Activated B cell treated with CpG ODN at 0.5 μM for 24 hours (primary cell): Measurements from ENCODE around the gene ITSN1. TPM values are rescaled to one million over a fixed set of nuclear protein-coding genes. Genes with fewer than 3 reads are reported as not detected.

Experiments used
- ATAC-seq: fragments of 200-7000 bp; cut with Tn5 transposase; one replicate; pipeline ENCODE4 v1.10.0; 2021; ENCODE audit warnings: low read depth, mild to moderate bottlenecking, moderate library complexity
- CTCF ChIA-PET: fragments of 350-600 bp; sonication (Branson Sonifier 250); formaldehyde crosslinking; loops from one replicate; lab custom pipeline; 2021; ENCODE audit warnings: antibody characterized with exemption; lab: Charles Lee
- POLR2A ChIA-PET: fragments of 350-600 bp; sonication (Branson Sonifier 250); formaldehyde crosslinking; loops from one replicate; lab custom pipeline; 2021; ENCODE audit warnings: antibody characterized with exemption; lab: Charles Lee
- DNase-seq: peaks from one replicate; pipeline ENCODE4 v3.0.0; 2022
- H3K27ac Mint-ChIP-seq: one replicate; pipeline ENCODE4 v1.8.0; 2020; ENCODE audit warnings: mixed read lengths
- H3K27me3 Mint-ChIP-seq: one replicate; pipeline ENCODE4 v1.8.0; 2021; ENCODE audit warnings: mixed read lengths
- H3K36me3 Mint-ChIP-seq: one replicate; pipeline ENCODE4 v1.8.0; 2021; ENCODE audit warnings: low read depth, mixed read lengths
- H3K4me1 Mint-ChIP-seq: one replicate; pipeline ENCODE4 v1.8.0; 2021; ENCODE audit warnings: mixed read lengths
- H3K4me3 Mint-ChIP-seq: one replicate; pipeline ENCODE4 v1.8.0; 2020; ENCODE audit warnings: mild to moderate bottlenecking, mixed read lengths
- H3K9me3 Mint-ChIP-seq: one replicate; pipeline ENCODE4 v1.8.0; 2020; ENCODE audit warnings: mixed read lengths
- CTCF ChIP-seq: fragments of 200-600 bp; IDR thresholded peaks from one replicate; pipeline ENCODE4 v1.8.0; 2022; ENCODE audit warnings: antibody characterized with exemption, mild to moderate bottlenecking
- intact Hi-C: fragments of 100-400 bp; cut with micrococcal nuclease; formaldehyde crosslinking; loops from one replicate; pipeline ENCODE4 v1.15.1; 2024
- total RNA-seq: library from RNA; stranded (reverse); gene quantifications from 2 replicates; pipeline ENCODE4 v1.2.3, GENCODE V29; 2022

Gene ITSN1
- total RNA-seq, 1 donor from 2014 or later, result 2.9 TPM

DNA sequence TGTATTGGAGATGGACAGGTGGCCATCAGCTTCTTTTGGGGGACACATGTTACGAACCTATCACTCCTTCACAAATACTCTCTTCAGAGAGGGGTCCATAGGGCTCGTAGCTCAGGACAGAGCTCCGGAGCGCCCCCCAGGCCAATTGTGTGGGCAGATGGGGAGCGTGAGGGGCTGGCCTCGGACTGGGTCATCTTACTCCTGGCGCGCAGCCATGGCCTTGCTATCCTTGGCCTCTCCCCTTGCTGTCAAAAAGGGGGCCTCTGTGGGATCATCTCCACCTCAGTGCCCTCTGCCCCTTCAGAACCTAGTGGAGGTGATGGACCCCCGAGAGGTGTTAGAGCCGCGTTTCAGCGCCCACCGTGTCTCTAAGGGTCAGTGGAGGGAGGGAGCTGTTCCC is 238.3 kb downstream of the ITSN1 start:
- no peaks in the 10 kb centered on the region for H3K4me1 Mint-ChIP-seq
- no peaks in the 10 kb centered on the region for H3K9me3 Mint-ChIP-seq
- CTCF ChIA-PET, result no interaction called here

GRCh38 chr21:33881689-33882440 is 239.6 kb downstream of the ITSN1 start:
- no peak overlapping the region for H3K27ac Mint-ChIP-seq
- POLR2A ChIA-PET, result no interaction called here
- H3K9me3 Mint-ChIP-seq, result no peaks in the 10 kb centered on the region
- no peak for TF ChIP-seq CTCF
- no peaks in the 10 kb centered on the region for H3K36me3 Mint-ChIP-seq
- intact Hi-C loops, result no loop called here
- H3K27me3 Mint-ChIP-seq, result peaks cover 7% of the 10 kb centered on the region
- no peaks in the 10 kb centered on the region for H3K4me1 Mint-ChIP-seq
- no peak for DNase-seq
- CTCF ChIA-PET, result no interaction called here
- no peak for ATAC-seq
- H3K4me3 Mint-ChIP-seq, result no peak overlapping the region

More for the DNA sequence above, 238.3 kb downstream of the ITSN1 start:
- Mint-ChIP-seq H3K27me3 (peaks cover 11% of the 10 kb centered on the region), H3K36me3 (no peaks in the 10 kb centered on the region), H3K27ac (no peak overlapping the region), H3K4me3 (no peak overlapping the region)
- ATAC-seq, result no peak
- POLR2A ChIA-PET, result no interaction called here
- TF ChIP-seq CTCF, result no peak
- no peak for DNase-seq
- intact Hi-C loops, result no loop called here

GRCh38 chr21:33883118-33883517 is 240.8 kb downstream of the ITSN1 start:
- CTCF ChIA-PET, result no interaction called here

DNA sequence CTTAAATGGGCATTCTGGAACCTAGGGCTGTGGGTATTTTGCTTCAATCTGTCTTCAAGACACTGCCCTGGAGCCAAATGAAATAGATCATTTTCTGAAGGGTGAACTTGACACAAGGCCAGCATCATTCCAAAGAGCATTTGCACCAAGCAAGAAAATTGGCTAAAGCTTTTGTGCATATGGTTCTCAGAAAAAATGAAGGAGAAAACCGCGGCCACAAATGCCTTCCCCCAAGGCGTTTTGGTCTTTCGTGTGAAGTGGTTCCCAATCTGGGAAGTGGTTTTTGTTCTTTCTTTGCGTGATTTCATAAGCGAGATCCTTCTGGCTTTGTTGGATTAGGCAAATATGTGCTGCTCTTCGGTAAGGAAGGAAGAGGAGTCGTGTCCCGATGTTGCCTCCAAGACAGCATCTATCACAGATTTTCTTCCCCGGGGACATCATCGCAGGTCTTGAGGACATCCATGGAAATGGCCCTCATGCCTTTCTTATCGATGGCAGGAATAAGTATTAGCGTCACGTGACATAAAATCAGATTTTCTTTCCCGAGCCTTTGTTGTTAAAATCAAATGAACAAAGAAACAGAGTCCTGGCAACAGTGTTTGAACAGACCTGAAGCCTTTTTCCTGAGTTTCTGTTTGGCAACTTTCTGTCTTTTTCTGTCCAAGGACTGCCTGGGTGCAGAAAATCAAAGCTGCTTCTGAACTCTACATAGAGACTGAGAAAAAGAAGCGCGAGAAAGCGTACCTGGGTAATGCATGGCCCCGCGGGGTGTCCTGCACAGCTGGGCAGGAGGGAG is 242.3 kb downstream of the ITSN1 start:
- no peaks in the 10 kb centered on the region for H3K36me3 Mint-ChIP-seq
- intact Hi-C loops, result no loop called here
- no peak overlapping the region for H3K4me3 Mint-ChIP-seq
- POLR2A ChIA-PET, result no interaction called here
- no peaks in the 10 kb centered on the region for H3K9me3 Mint-ChIP-seq
- peaks cover 3% of the 10 kb centered on the region for H3K27me3 Mint-ChIP-seq
- no peaks in the 10 kb centered on the region for H3K4me1 Mint-ChIP-seq
- CTCF ChIA-PET, result no interaction called here
- H3K27ac Mint-ChIP-seq, result no peak overlapping the region
- DNase-seq, result no peak
- no peak for ATAC-seq
- no peak for TF ChIP-seq CTCF

More at GRCh38 chr21:33883118-33883517, 240.8 kb downstream of the ITSN1 start:
- POLR2A ChIA-PET, result no interaction called here
- Mint-ChIP-seq H3K36me3 (no peaks in the 10 kb centered on the region), H3K27me3 (peaks cover 5% of the 10 kb centered on the region), H3K4me3 (no peak overlapping the region), H3K4me1 (no peaks in the 10 kb centered on the region), H3K27ac (no peak overlapping the region), H3K9me3 (no peaks in the 10 kb centered on the region)
- no peak for DNase-seq
- intact Hi-C loops, result no loop called here
- TF ChIP-seq CTCF, result no peak
- no peak for ATAC-seq

- H3K9me3 Mint-ChIP-seq, result no peaks in the 10 kb centered on the region
- H3K36me3 Mint-ChIP-seq, result no peaks in the 10 kb centered on the region
- POLR2A ChIA-PET, result no interaction called here
- no peak for DNase-seq
- no peak overlapping the region for H3K4me3 Mint-ChIP-seq
- ATAC-seq, result no peak
- H3K27me3 Mint-ChIP-seq, result peaks cover 3% of the 10 kb centered on the region
- no peak overlapping the region for H3K27ac Mint-ChIP-seq
- TF ChIP-seq CTCF, result no peak
- no peaks in the 10 kb centered on the region for H3K4me1 Mint-ChIP-seq
- intact Hi-C loops, result no loop called here
- CTCF ChIA-PET, result no interaction called here
These were observed 242.8 kb downstream of the ITSN1 start for GRCh38 chr21:33885172-33885514.
